GM21390 (cell line): ENCODE results near the gene PCDH1.

Experiments
- ATAC-seq: cut with Tn5 transposase; IDR thresholded peaks from one replicate; pipeline ENCODE4 v1.9.1; 2021; ENCODE audit not compliant: unreplicated experiment

The PCDH1 gene

DNA sequence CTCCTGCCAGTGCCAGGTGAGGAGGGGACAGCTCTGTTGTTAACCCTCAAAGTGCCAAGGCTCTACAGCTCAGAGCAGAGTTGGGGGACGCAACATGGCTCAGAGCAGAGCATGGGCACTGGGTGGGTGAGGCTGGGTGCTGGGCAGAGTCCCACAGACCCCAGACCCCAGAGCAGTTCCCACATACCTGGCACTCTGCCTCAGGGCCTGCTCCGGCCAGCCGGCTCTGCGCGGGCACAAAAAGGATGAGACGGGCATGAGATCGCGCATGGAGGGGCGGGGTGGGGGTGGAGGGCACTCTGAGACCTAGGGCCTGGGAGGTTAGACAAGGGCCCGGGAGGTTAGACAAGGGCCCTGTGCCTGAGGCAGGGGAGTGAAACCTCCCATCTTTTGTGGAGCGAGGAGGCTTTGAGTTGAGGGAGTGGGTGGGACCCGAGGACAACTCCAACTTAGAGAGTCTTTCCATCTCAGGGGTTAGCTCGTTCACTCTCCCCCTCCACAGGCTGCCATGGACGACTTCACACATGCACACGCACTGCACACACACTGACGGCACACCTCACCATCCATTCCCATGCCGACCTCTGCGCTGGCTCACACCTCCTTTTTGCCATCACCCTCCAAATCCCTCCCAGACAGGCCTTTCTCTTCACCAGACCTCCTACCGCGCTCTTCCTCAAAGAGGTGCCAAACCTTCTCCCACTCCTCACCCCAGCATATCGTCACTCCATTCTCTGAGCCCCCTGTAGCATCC lies 22.0 kb downstream of the PCDH1 start:
- ATAC-seq, result no peak

DNA sequence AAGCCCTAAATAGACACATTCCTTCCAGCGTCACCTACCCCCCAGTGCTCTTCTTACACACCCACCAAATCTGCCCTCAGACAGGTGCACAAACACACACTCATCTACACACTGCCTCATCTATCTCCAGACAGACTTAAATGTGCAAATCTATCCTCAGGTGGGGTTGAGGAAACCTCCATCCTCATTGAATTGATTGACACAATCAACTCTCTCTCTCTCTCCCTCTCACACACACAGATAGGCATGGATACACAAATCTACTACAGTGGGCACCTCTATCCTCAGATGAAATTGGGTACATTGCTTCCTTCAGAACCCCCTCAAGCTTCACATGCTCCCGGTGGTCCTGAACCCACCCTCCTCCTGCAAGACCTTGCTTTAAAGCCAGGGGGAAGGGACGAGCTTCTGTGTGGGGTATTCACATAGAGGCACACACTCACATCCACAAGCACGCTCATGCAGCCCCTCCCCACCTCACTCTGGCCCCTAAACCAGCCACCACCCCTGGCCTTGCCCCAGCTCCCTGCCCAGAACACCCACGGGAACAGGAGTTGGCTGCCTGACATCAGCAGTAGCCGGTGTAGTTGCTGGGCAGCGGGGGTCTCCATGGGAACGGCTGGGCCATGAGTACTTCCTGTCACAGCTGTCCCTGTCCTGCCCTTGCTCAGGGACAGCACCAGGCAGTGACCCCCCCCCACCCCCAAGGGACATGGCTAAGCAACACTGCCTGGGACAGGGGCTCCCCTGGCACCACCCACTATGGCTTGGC lies 22.8 kb downstream of the PCDH1 start:
- no peak for ATAC-seq

- no peak for ATAC-seq
Observed at GRCh38 chr5:141853895-141854626, 24.1 kb downstream of the PCDH1 start.

- ATAC-seq, result no peak
Observed at GRCh38 chr5:141852448-141852847, 25.8 kb downstream of the PCDH1 start.

DNA sequence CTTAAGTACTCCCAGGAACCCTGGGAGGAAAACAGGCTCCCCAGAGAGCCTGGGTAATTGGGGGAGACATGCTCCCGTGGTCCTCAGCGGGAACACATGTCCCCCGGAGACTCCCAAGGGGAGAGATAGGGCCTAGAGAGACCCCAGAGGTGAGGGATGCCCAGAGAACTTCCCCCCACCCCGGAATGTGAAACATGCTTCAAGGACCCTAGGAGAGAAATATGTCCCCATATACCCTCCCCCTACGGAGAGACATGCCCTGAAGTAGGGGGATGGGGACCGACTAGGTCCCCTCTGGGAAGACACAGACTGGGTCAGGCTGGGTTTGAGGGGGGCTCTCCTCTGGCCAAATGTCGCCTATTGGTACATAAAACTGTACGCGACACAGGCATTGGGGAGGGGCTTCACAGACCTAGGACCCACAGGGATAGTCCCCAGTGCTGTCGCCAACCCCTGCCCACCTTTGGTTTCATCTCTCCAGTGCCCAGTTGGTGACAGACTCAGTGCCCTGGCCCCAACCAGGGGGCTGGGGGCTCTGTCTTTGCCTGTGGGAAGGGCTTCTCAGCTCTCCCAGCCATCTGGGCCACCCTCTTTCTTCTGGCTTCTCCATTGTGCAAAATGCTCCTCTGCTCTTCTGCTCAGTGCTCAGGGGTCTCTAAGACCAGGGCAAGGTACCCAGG lies 26.9 kb downstream of the PCDH1 start:
- ATAC-seq, result no peak

GRCh38 chr5:141850786-141851185 lies 27.4 kb downstream of the PCDH1 start:
- no peak for ATAC-seq

DNA sequence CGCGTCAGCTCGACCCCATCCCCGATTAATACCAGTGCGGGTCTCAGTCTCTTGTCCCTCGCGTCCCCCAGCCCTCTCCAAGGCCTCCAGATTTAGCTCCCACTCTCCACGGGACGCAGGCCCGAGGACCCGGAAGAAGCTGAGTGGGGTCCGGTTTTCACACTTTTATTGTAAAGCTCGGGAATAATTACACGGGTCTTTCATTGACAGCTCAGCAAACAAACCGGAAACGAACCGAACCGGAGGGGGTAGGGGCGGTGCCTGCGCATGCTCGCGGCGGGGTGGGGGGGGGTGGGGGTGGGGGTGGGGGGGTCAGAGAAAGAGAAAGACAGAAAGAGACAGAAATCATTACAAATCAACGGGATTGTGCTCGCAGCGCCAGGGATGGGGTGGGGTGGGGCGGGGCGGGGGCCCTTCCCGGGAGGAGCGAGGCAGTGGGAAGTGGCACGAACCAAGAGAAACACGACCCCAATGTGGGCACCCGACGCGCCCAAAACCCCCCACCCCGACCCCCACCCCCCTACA lies 27.9 kb downstream of the PCDH1 start:
- ATAC-seq, result peak; percentile 9

DNA sequence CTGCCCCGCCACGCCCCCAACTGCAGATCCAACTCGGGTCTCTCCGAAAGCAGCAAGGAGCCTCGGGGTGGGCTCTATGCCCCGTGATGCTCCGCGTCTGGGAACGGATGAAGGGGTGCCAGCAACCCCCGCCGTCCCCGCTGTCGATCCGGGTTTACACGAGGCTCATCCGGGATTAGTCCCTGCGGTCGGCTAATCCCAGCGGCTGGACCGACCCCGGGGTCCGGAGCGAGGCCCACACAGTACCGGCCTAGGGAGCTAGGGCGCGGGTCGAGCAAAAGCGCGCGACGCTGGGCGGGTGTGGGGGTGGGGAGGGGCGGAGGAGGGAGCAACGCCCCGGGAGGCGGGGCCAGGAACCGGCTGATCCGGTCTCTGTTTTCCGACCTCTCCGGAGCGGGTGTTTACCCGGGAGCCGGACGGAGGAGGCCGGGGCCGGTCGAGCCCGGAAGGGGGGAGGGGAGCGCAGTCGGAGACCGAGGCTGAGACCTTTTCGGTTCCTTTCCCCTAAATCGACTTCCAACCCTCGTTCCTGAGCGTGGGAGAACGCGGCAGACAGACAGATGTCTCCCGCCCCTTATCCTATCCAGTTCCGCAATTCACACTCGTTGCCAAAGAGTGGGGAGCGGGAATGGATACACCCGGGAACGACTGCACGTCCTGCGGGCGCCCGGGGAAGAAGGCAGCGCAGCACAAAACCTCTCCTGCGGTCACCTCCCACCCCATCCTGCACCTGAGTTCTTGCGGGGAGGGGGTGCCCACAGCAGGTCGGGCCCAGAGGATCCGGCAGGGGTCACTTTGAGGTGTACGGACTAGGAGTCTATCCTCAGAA lies 28.6 kb downstream of the PCDH1 start:
- peak; percentile 83 for ATAC-seq

DNA sequence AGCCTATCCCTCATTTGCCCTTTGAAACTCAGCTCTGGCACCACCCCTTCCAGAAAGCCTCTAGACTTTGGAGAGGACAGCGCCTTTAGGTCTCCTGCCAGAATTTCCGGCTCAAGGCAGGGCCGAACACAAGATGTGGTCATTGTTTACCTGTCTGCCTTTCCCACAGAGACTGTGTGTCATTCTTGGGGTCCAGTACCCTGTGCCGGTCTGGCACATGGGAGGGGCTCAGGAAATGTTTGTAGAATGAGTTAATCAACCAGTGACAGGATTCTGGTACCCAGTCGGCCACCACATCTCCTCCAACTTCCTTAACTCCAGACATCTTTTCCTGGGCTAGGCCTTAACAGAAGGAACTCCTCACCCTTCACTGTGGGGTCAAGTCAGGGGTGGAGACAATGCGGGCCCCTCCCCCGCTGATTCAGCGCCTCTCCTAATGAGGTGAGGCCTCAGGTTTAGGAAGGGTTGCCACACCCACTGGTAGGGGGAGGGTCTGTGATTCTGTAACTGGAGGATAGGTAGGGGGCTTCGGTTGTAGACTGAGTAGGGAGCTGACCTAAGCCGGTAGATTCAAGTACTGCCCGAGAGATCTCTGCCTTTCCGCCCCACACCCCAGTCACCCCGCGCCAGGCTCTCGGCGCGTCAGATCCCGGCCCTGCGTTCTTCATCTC lies 29.3 kb downstream of the PCDH1 start:
- ATAC-seq, result peak; percentile 13

DNA sequence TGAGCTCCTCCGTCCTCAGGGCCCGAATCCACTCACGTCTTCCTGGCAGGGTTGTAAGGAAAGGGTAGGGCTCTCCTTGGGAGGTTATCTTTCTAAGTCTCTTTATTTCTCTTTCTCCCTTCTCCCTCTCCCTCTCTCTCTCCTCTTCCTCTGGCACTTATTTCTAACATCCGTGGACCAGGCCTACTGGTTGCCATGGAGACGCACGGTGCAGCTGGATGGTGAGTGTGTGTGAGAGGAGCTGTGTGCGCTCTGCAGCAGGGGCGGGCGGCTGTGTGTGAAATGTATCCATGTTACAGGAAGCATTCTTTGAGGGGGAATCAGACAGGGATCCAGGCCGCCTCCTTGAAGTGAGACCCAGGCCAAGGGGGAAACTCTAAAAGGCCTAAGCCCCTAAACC lies 32.2 kb downstream of the PCDH1 start:
- no peak for ATAC-seq

DNA sequence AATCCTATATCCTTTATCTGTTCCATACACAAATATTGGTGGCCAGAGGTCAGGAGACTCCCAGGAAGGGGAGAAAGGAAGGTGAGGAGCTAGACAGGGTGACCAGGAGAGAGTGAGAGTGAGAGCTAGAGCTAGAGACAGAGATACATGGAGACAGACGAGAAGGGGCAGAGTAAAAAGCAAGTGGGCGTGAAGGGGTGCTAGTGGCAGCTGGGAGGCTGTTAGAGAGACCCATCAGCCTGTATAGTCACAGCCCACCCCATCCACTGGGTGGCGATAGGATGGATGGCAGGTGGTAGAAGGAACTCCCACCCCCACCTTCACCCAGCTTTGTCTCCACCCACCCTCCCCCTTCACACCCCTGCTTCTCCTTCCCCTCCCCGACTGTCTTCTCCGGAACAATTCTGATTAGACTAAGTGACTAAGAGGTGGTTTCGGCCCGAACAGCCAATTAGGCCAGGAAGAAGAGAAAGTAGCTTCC lies 32.8 kb downstream of the PCDH1 start:
- ATAC-seq, result no peak

DNA sequence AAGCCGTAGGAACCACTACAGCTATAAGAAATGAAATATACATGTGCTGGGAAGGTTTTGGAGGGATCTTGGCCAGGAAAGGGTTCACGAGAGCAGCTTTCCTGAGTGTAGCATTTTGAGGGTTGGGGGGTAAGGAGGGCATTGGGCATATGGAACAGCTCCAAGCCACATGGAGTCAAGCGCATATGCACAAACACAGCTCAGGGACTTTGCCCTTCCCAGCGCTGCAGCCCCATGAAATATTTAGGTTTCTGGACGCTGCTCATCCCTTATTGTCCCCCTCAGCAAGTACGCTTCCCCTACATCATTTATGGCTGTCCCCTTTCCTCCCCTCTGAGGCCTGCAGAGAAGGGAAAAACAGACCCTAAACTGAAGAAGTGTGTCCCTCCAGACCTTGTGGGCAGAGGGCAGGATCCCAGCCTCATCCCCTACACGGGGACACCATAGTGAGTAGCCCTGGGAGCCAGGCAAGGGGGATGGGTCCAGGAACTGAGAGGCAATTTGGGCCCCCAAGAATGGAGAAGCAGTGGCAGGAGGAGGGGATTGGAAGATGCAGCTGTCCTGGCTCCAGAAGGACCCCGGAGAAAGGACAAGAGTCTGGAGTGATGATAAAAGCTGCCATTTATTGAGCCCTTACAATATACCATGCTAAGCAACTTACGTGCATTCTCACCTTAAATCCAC lies 33.7 kb downstream of the PCDH1 start:
- ATAC-seq, result no peak

- ATAC-seq, result no peak
Observed at GRCh38 chr5:141843156-141843927, 34.9 kb downstream of the PCDH1 start.

DNA sequence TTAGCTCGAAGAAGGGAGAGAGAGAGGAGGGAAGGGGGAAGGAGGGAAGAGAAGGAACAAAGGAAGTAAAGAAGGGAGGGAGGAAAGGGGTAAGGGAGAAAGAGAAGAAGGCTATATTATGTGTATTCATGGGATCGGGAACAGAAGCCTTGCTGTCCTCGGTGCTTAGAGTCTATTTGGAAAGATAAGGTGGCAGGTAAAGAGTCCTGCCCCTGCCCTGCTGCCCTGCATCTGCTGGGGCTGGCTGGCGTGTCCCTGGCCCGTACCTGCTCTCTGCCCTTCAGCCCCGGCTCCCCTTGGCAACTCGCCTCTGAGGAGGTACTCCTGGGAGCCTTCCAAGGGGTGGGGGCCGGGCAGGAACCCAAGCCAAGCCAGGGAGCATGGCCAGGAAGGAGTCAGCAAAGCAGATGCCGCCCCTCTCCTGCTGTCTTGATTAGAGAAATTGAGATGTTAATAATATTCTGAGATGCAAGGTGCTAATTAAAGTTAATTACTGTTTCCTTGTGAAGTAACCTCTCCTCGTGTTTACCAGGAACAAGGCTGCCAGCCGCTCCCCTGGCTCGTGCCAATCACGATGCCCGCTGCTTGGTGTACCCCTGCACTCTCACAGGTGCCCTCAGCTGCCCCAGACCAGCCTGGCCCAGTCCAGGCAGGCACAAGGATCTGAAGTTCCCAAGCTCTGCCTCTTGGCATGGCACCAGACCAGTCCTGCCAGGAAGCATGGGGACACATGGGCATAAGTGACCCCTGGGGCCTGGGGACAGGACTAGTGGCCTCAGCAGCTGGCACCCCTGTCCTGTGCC lies 36.6 kb downstream of the PCDH1 start:
- ATAC-seq, result no peak

- ATAC-seq, result no peak
Observed at GRCh38 chr5:141840826-141841360, 37.3 kb downstream of the PCDH1 start.

- no peak for ATAC-seq
Observed at GRCh38 chr5:141840280-141840812, 37.9 kb downstream of the PCDH1 start.

- ATAC-seq, result no peak
Observed at GRCh38 chr5:141839015-141839513, 39.1 kb downstream of the PCDH1 start.
